Forelimb muscle (tissue), 1 donor: ENCODE measurements around the gene OR10H4. TPM values are rescaled to one million over a fixed set of nuclear protein-coding genes. Genes with fewer than 3 reads are reported as not detected.
"Not testable (repeated sequence)": the region's sequence is repeated elsewhere in the genome, so short reads cannot be mapped to it uniquely, and the experiment has no call there.

Experiments used
- DNase-seq: peaks from one replicate; pipeline ENCODE4 v3.0.0-alpha.2; 2013; ENCODE audit warnings: low read depth
- polyA plus RNA-seq: library from polyadenylated mRNA; unstranded; fragments of 120-200 nt; gene quantifications from one replicate; pipeline ENCODE4 v1.2.1, GENCODE V29; 2013; ENCODE audit not compliant: insufficient read length

OR10H4 gene
- polyA plus RNA-seq, result not detected

- DNase-seq, result no peak
These were observed at the start of gene OR10H4 for GRCh38 chr19:15948223-15949058. OR10H4 (plus strand) TSS chr19:15949008; CDS start chr19:15949008, 0 bp downstream.

GRCh38 chr19:15899561-15899960 lies 49.2 kb upstream of the OR10H4 start:
- not testable (repeated sequence) for DNase-seq

- DNase-seq, result not testable (repeated sequence)
These were observed 48.8 kb upstream of the OR10H4 start for GRCh38 chr19:15900032-15900431.

- no peak for DNase-seq
These were observed 48.3 kb upstream of the OR10H4 start for GRCh38 chr19:15900504-15900903.

- no peak for DNase-seq
These were observed 46.6 kb upstream of the OR10H4 start for GRCh38 chr19:15902254-15902653.

GRCh38 chr19:15902898-15903297 lies 45.9 kb upstream of the OR10H4 start:
- not testable (repeated sequence) for DNase-seq

GRCh38 chr19:15905026-15905425 lies 43.8 kb upstream of the OR10H4 start:
- no peak for DNase-seq

- no peak for DNase-seq
These were observed 37.1 kb upstream of the OR10H4 start for GRCh38 chr19:15911599-15912235.

GRCh38 chr19:15913384-15913783 lies 35.4 kb upstream of the OR10H4 start:
- DNase-seq, result no peak

- DNase-seq, result no peak
These were observed 35.0 kb upstream of the OR10H4 start for GRCh38 chr19:15913830-15914229.

- no peak for DNase-seq
These were observed 33.7 kb upstream of the OR10H4 start for GRCh38 chr19:15915109-15915508.

- no peak for DNase-seq
These were observed 29.6 kb upstream of the OR10H4 start for GRCh38 chr19:15919243-15919642.

- no peak for DNase-seq
These were observed 26.8 kb upstream of the OR10H4 start for GRCh38 chr19:15922021-15922420.

GRCh38 chr19:15923702-15924101 lies 25.1 kb upstream of the OR10H4 start:
- DNase-seq, result no peak

GRCh38 chr19:15926484-15926883 lies 22.3 kb upstream of the OR10H4 start:
- no peak for DNase-seq

GRCh38 chr19:15928321-15928720 lies 20.5 kb upstream of the OR10H4 start:
- DNase-seq, result no peak

GRCh38 chr19:15933761-15934331 lies 15.0 kb upstream of the OR10H4 start:
- not testable (repeated sequence) for DNase-seq

- DNase-seq, result no peak
These were observed 14.3 kb upstream of the OR10H4 start, which contains the start of gene CYP4F11 for GRCh38 chr19:15934332-15935078. CYP4F11 (minus strand) TSS chr19:15934529; CDS start chr19:15934408, 121 bp downstream.

- no peak for DNase-seq
These were observed 13.6 kb upstream of the OR10H4 start for GRCh38 chr19:15935167-15935702.

GRCh38 chr19:15936173-15936572 lies 12.6 kb upstream of the OR10H4 start:
- DNase-seq, result no peak

- DNase-seq, result no peak
These were observed 11.9 kb upstream of the OR10H4 start for GRCh38 chr19:15936950-15937349.

GRCh38 chr19:15937771-15938170 lies 11.0 kb upstream of the OR10H4 start:
- no peak for DNase-seq
